ENCODE measurements around the gene TRMT10A. TPM values are rescaled to one million over a fixed set of nuclear protein-coding genes. Genes with fewer than 3 reads are reported as not detected.
"Not testable (repeated sequence)": the region's sequence is repeated elsewhere in the genome, so short reads cannot be mapped to it uniquely, and the experiment has no call there.

Gene TRMT10A
- total RNA-seq, 4 donors from 2014 or later = 3.8 to 8.4 (median 5.7) TPM

DNA sequence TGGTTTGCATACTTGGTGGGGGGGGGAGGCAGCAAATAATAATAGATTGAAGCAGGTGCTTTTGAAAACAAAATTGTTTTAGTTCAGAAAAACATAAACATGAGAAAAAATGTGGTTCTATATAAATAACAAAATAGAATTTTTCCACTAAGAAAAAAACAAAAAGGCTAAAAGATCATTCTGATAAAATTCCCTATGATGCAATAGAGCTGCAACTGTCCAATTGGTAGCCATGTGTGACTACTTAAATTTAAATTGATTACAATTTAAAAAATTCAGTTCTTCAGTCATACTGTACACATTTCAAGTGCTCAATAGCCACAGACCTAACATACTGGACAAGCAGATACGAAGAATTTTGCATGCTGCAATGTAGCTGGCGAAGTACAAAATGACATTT lies 11.0 kb downstream of the TRMT10A start:
- Histone ChIP-seq H3K36me3 (no peaks in the 10 kb centered on the region), H3K4me1 (no peaks in the 10 kb centered on the region), H3K4me3 (no peak overlapping the region), H3K27ac (no peak overlapping the region), H3K27me3 (no peaks in the 10 kb centered on the region), H3K9me3 (no peaks in the 10 kb centered on the region)
- no peak for TF ChIP-seq POLR2A (IDR thresholded peaks at IDR 0.05)
- TF ChIP-seq, protein P1, sequence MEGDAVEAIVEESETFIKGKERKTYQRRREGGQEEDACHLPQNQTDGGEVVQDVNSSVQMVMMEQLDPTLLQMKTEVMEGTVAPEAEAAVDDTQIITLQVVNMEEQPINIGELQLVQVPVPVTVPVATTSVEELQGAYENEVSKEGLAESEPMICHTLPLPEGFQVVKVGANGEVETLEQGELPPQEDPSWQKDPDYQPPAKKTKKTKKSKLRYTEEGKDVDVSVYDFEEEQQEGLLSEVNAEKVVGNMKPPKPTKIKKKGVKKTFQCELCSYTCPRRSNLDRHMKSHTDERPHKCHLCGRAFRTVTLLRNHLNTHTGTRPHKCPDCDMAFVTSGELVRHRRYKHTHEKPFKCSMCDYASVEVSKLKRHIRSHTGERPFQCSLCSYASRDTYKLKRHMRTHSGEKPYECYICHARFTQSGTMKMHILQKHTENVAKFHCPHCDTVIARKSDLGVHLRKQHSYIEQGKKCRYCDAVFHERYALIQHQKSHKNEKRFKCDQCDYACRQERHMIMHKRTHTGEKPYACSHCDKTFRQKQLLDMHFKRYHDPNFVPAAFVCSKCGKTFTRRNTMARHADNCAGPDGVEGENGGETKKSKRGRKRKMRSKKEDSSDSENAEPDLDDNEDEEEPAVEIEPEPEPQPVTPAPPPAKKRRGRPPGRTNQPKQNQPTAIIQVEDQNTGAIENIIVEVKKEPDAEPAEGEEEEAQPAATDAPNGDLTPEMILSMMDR (IDR thresholded peaks at IDR 0.05) = no peak
- DNase-seq = no peak

- no peaks in the 10 kb centered on the region for H3K27me3 ChIP-seq
Observed at GRCh38 chr4:99540277-99540939, 23.4 kb downstream of the TRMT10A start.

DNA sequence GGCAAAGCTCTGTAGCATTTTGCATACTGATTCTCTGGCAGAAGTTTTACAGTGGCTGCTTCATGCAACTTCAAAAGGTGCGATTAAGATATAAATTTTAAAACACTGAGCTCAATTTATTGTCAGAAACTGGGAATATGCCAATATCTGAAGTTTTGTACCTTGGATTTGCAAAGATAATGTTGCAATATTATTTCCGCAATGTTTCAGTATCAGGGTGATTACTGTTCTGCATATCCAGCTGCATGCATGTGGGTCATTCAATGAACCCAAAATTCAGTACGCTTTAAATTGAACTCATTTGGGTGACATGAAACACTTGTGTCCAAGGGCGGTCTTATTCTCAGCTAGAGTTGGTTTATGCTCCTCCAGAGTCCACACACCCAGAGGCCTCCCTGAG lies 26.2 kb downstream of the TRMT10A start:
- TF ChIP-seq, protein P1 (IDR thresholded peaks at IDR 0.05) = no peak
- no peak for TF ChIP-seq POLR2A (IDR thresholded peaks at IDR 0.05)
- Histone ChIP-seq H3K27me3 (no peaks in the 10 kb centered on the region), H3K27ac (no peak overlapping the region), H3K4me1 (peaks cover 0 to 6% (median 0%) of the 10 kb centered on the region in 4 donors), H3K9me3 (no peaks in the 10 kb centered on the region), H3K4me3 (no peak overlapping the region), H3K36me3 (no peaks in the 10 kb centered on the region)
- DNase-seq = no peak

More at GRCh38 chr4:99540277-99540939, 23.4 kb downstream of the TRMT10A start:
- no peaks in the 10 kb centered on the region for H3K36me3 ChIP-seq
- H3K4me3 ChIP-seq = no peak overlapping the region
- DNase-seq = no peak
- no peaks in the 10 kb centered on the region for H3K9me3 ChIP-seq
- no peak for TF ChIP-seq POLR2A (IDR thresholded peaks at IDR 0.05)
- TF ChIP-seq, protein P1 (IDR thresholded peaks at IDR 0.05) = no peak
- peaks cover 0 to 6% (median 0%) of the 10 kb centered on the region in 4 donors for H3K4me1 ChIP-seq
- H3K27ac ChIP-seq = no peak overlapping the region

DNA sequence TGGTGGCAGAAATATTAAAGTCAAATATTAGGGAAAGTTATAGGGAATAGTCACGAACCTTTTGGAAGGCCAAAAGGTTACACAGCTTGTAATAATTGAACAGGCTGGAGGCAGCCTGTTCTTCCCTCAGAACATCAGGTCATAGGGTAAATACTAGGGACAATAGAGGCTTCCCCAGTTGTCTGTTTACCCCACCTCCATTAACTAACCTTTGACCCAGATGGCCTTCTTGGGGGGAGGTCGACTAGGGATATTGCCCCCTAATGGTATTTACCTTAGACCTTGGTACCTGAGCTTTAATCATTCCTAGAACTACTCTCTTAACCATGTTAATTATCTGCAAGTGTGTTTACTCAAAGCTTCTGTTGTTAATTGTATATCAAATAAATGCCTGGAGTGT lies 27.0 kb downstream of the TRMT10A start:
- Histone ChIP-seq H3K4me3 (no peak overlapping the region), H3K36me3 (no peaks in the 10 kb centered on the region), H3K4me1 (peaks cover 0 to 6% (median 0%) of the 10 kb centered on the region in 4 donors), H3K27ac (no peak overlapping the region), H3K27me3 (no peaks in the 10 kb centered on the region), H3K9me3 (no peaks in the 10 kb centered on the region)
- TF ChIP-seq POLR2A (IDR thresholded peaks at IDR 0.05) = no peak
- TF ChIP-seq, protein P1 (IDR thresholded peaks at IDR 0.05) = no peak
- no peak for DNase-seq

DNA sequence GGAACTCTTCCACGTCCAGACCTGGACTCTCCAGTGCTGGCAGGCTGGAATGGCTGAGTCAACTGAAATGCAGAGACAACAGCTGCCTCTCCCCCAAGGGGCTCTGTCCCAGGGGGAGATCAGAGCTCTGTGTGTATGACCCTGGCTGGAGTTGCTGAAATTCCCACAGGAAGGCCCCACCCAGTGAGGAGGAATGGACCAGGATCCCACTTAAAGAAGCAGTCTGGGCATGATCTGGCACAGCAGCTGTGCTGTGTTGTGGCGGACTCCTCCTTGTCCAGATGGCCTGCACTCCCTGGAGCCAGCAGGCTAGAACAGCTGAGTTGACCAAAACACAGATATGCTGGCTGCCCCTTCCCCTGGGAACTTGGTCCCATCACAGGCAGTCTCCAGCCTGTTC lies 27.6 kb downstream of the TRMT10A start:
- Histone ChIP-seq H3K27me3 (no peaks in the 10 kb centered on the region), H3K4me3 (no peak overlapping the region), H3K4me1 (peaks cover 0 to 6% (median 0%) of the 10 kb centered on the region in 4 donors), H3K36me3 (no peaks in the 10 kb centered on the region), H3K27ac (no peak overlapping the region), H3K9me3 (no peaks in the 10 kb centered on the region)
- DNase-seq = no peak
- TF ChIP-seq, protein P1 (IDR thresholded peaks at IDR 0.05) = no peak
- TF ChIP-seq POLR2A (IDR thresholded peaks at IDR 0.05) = no peak

DNA sequence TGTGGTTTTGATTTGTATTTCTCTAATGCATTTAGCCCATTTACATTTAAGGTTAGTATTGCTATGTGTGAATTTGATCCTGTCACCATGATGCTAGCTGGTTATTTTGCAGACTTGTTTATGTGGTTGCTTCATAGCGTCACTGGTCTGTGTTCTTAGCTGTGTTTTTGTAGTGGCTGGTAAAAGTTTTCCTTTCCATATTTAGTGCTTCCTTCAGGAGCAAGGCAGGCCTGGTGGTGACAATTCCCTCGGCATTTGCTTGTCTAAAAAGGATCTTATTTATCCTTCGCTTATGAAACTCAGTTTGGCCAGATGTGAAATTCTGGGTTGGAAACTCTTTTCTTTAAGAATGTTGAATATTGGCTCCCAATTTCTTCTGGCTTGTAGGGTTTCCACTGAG lies 29.1 kb downstream of the TRMT10A start:
- H3K9me3 ChIP-seq, DNase-seq, H3K36me3 ChIP-seq, H3K27me3 ChIP-seq, H3K4me3 ChIP-seq, H3K27ac ChIP-seq, H3K4me1 ChIP-seq: not testable (repeated sequence)
